Fibroblast of skin of left quadriceps (primary cell): ENCODE results near the gene MBD6.

Experiments
- DNase-seq, 2 experiments: peaks; one replicate each; pipeline ENCODE4 v3.0.0-alpha.2; 2013; ENCODE audit warnings: low read depth in 2 of 2

MBD6 gene

DNA sequence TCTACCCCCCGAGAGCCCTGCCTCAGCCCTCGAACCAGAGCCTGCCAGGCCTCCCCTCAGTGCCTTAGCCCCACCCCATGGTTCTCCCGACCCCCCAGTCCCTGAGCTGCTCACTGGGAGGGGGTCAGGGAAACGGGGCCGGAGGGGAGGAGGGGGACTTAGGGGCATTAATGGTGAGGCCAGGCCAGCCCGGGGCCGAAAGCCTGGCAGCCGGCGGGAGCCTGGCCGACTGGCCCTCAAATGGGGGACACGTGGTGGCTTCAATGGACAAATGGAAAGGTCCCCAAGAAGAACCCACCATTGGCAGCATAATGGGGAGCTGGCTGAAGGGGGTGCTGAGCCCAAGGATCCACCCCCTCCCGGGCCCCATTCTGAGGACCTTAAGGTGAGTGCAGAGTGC is 5.6 kb downstream of the MBD6 start:
- DNase-seq: no peak

DNA sequence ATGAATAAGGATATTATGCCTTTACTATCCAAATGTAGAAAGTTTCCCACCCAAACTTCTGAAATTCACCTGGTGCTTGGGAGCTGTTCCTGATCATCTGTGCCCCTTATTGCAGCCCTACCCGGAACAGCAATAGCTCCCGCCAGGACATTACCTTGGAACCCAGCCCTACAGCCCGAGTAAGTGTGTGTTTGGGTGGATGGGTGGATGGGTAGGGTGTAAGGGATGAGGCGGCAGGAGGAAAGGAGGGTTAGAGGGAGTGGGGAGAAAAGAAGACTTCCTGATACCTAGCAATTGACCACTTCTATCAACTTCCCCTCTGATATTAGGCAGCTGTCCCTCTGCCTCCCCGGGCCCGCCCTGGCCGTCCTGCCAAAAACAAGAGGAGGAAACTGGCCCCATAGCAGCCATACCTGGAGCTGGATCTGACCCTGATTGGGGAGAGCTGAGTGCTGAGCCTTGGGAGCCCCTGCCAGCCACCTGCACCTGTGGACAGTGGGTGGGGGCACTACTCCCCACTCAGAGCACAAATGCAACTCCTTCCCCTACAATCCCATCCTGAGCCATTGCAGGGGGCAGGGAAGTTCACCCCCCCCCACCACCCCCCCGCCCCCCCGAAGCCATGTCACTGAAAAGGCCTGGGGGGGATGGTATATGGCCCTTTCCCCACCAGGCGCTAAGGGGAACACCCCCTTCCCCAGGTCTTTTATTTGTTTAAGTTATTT is 6.4 kb downstream of the MBD6 start:
- DNase-seq: no peak

DNA sequence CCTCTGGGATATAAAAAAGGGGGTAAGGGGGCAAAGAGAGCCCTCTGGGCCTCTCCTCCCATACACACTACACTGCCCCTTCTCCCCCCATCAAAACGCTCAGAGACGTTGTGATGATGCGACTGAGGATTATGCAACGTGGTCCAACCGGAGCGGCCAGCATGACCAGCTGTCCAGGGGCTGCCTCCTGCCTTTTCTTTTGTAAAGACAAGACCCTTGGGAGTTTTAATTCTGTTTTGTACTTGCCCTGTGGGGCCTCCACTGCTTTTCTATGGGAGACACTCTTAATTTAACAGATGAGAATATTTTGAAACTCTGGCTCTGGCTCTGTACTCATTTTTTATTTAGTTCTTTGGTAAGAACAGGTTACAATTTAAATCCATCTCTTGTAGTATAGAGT is 7.2 kb downstream of the MBD6 start:
- DNase-seq: no peak

DNA sequence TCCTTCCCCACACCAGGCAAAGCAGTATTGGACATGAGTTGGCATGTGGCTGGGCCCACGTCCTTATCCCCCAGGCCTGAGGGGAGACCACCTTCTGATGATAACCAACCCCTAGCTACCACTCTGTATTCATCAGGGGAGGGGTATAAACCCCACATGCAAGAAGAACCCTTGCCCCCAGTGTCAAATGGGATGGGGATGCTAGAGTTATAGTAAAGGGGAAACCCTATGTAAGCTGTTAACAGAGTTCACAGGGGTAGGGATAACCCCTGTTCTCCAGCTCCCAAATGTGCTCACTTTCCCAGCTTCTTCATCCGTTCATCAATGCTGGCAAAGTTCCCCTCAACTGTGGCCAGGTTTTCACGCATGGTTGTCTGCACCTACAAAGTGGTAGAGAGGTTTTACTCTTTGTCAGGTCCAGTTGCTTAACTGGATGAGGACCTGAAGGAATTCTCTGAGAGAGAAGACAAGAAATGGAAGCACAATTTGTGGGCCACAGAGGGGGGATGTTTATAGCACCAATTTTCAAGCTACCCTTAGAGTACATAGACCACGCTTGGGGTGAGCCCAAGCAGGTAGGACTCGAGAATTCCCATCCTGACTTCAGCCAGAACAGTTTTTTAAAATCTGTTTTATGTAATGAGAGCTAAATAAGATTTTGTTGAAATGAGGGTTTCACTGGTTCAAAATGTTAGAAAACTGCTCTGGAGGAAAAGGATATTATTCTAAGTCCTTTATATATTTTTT is 7.9 kb downstream of the MBD6 start:
- DNase-seq: no peak

DNA sequence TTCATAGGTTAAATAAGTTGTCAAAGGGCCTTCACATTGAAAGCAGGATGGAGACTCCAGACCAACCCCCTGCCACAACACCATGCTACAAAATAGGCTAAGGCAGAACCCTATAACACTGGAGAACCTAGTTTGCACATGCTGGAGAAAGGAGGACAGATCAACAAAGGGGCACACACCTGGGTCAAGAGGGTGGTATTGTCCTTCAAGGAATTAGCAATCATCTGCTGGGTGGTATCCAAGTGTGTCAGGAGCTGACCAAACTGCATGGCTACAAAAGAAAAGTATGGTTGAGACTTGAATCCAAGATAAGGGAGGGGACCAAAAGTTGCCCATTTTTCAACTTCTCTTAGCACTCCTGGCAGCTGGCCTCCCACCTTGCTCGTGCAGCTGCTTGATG is 9.2 kb downstream of the MBD6 start:
- DNase-seq: no peak

DNA sequence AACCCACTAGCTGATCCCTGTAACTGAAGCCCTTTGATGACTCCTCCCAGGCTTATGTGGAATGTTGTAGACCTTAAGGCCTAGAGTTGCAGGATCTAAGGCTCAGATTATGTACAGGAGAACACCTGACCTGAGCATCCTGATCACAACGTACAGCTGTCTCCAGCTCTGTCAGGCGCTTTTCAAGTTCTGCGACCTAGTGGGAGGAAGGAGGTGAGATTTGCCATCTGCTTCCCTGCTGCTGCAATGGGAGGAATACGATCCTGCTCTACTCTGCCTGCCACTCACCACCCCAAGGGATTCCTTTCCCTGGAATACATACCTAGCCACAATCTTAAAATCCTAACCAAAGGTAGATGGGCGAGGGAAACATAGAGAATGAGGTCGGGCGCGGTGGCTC is 10.5 kb downstream of the MBD6 start:
- DNase-seq: no peak

DNA sequence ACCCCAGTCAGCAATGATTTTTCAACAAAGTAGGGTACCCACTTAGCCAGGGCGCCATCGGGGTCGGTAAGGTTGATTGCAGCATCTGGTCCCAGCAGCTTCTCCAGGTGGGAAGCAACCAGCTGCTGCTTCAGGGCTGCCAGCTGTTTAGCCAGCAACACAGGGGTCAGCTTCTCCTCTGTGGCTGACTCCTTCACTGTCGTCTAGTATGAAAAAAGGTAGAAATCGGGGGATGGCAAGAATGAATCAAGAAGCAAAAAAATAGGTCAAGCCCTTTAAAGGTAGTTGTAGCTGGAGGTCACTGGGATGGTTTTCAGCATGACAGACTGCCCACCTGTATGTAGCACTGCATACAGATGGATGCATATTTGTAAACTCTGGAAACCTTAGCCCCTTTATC is 11.6 kb downstream of the MBD6 start:
- DNase-seq: no peak

DNA sequence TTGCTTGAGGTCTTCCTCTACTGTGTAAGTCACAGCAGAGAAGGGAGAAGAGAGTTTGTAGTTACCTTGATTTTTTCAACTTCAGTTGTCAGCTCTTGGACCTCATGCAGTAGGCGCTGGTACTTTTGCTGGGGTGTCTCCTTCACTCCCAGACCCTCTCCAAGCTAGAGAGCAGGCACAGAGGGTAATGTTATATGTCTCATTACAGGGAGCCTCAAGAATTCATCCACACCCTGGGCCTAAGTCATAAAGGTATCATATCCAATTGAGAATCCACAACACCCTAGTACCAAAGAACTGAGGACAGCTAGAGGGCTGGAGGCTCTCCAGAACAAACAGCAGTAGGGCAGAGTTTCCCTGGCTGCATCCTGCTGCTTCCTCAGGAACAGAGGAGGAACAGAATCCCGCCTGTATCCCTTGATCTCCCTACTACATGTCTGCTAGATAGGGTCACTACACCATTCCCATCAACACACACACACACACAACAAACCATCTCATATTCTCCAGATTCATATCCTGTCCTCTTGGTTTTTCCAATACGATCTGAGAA is 12.4 kb downstream of the MBD6 start:
- DNase-seq: no peak

DNA sequence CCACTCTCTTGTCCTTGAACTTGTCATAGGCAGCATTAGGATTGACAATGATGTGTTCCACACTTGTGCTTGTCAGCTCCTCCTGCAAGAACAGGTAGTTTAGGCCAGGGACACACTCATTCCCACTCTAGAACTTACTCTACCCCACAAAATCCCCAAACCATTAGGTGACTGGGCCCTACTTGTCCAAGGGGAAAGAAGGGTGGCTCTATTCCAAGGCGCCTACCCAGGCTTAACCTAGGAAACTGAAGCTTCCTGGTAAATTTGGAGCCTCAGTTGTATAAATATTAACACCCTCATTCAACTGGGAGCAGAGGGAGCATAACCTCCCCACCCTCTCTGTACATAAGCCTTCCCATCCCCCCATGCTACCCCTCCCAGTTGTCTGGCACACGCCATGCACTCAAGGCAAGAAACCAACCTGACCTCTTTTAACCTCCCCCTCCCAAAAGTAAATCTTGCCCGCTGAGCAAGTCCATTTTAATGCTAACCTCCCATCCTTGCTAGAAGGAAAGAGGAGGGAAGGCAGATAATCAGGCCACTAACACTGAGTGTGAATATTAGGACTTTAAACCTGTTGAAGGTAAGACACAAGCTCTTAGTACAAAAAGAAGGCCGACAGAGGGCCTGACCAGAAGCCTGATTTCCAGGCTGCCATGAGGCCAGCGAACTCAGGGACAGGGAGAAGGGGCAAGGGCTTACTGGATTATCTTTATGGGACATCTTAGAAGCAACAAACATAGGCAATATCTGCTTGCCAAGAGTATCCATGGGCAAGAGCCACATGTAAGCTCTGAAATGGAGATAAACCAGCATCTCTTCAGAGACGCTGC is 13.4 kb downstream of the MBD6 start:
- no peak for DNase-seq

DNA sequence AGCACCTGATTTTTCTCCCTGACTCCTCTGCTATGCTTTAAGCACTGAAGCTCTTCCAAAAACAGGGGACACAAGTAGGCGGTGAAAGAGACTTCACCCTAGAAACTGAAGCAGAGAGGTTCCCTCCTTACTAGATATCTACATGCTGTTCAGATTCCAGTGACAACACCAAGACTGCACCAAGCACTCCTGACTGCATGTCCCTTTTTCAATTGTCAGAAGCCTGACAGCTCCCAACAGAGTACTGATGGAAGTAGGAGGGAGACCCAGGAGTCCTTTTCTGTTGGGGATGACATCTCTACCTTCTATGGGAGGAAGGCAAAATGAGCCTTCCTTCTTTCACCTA is 13.9 kb downstream of the MBD6 start:
- no peak for DNase-seq

DNA sequence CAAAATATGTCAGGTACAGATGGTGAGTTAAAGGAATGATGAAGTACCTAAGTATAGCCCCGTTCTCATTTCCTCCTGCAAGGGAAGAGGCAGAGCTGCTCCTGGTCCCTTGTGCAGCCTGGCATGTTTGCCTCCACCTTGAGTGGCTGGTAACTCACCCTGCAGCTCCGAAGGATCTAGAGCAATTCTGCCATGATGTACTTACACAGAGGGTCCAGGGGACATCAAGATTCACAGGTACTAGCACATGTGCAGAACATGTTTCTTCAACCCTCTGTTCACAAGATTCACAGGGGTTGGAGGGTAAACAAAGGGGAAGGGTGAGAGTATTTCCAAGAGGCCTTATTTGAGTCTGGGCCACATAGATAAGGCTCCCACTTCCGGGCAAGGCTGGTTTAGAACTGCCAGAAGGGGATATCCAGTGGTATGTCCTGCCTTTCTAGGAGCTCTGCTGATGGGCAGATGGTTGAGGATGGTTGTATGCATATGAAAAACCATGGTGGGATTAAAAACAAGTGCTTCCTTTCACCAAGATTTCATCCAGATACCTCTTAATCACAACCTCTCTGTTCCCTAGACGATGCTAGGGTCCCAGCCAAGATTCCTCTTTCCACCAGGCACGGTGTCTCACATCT is 16.6 kb downstream of the MBD6 start:
- no peak for DNase-seq

DNA sequence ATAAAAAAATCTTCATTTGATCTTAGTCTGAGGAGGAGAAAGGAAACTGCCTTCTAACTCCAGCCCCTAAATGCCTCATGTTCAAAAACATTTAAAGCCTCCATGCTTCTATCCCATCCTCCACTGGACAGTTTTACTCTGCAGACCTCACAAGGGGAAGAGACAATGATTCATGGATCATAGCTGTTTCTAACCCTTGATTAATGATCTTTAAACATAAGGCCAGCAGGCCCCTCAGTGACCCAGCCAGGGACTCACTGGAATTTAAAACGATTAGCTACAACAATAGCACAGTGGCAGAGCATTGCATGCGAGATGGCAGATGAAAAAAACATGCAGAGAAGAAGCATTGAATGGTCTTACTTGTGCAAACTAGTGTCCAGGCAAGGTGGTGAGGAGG is 18.4 kb downstream of the MBD6 start:
- DNase-seq: no peak

DNA sequence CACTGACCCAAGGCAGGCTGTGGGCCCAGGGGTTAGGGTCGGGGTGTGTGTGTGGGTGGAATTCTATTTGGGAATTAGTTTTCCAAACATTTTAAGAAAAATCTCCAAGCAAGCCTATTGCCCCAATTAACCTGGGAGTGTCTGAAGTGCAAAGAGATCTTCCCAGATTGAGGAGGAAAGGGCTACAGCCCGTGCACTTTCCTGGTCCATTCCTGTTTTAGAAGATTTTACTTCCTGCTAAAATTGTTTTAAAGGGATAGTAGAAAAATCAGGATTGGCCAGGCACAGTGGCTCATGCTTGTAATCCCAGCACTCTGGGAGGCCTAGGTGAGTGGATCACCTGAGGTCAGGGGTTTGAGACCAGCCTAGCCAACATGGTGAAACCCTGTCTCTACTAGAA is 19.1 kb downstream of the MBD6 start:
- DNase-seq: no peak

DNA sequence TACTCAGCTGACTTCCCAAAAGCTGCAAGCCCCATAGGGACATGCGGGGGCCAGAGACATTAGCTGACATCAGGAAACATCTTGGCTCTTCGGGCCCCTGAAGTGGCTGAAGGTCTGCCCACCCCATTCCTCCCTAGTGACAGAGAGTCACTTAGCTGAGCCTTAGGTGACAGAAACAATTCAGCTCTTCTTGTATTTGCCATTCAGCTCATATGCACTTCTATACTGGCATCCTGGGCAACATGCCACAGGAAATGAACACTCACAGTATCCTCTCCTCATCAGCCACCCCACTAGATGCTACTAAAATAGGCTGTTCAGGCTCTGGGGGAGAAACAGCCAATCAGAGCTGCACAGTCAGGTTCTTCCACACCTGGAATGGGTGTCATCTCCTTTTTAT is 21.0 kb downstream of the MBD6 start:
- no peak for DNase-seq

DNA sequence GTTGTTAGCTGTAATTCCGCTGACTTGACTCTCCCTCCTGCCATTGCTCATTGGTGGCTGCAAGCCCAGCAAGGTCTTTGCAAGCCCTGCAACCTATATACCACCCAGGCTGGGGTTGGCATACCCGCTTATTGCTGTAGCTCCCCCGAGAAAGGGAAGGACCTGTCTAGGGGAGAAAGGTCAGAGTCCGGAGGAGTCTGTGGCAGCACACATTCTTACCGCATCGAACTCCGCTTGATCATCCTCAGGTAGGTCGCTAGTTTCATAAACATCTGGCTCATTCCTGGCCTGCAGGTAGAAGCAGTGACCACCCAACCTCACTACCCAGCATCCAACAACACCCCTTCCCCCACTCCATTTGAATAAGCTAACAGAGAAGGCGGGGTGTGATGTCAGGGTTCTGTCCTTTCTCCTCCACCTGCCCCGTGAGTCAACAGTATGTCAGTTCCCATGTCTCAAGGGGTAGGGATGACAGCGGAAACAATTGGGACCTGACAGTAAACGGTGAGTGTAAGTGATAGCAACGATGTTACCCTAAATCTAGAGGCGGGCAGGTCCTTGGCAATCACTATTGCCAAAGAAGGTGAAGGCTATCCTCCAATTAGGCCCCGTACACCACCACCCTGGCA is 23.3 kb downstream of the MBD6 start:
- DNase-seq: no peak

DNA sequence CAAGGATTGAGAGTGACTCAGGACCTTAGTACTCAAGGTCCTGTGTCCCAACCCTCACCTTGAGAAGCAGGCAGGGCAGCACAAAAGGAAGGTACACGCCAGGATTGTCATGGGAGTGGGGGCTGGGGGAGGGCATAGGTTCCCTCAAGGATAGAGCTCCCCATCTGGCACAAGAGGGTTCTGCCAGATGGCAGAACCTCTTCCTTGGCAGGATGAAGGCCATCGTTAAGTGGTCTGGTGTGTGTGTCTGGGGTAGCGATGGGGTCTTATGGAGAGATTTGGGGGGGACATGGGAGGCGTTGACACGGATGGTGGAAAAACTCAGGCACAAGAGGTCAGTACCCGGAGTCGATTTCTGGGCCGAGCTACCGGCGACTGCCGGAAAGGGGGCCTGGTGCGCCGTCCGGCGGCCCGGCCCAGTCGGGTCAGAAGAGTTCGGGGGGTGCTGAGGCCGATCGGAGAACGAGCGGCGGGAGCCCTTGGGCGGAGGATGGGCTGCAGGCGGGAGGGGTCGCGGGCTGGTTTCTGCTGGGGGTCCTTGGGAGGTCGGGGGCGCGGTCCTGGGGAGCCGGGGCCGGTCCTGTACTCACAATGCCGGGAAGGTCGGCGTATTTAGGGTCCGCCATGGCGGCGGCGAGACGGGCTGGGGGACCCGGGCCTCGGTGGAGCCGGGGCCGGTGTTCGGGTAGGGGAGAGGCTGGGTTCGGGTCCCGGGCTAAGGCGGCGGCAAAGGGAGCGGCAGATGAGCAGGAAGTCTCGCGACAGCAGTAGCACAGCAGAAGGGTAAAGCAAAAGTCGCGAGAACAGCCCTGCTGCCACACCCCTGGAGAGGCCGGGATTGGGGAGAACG is 24.0 kb downstream of the MBD6 start, which contains the start of gene DCTN2:
Gene DCTN2, minus strand, starts transcription at position 755 of the 850 bp plus-strand sequence. Its CDS starts 129 bp downstream, at position 626.
- peak; percentile 94 for DNase-seq

DNA sequence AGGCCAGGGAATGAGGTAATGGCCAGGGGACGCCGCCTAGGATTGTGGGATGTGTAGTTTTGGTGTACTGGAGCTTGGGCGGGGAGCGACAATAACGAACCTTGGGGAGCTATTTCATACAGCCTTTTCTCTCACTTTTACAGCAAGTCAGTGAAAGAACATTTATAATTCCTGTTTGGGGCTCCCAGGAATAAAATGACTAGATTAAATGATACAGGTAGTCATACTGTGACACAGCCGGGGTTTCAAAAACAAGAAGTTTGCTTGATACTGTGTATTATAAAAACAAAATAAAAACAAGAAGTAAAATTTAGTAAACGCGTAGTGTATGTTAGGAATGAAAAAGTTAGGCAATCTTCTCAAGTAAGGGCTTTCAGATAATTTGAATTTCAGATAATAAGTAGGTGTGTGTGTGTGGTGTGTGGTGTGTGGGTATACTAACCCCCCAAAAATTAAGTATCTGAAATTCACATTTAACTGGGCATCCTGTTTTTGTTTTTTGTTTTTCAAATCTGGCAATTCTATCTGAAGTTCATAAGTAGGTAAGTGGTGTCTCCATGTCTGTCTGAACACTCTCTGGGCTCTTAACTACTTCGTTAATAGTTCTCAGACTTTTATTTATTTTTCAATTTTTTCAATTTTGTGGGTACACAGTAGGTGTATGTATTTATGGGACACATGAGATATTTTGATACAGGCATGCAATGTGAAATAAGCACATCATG is 24.8 kb downstream of the MBD6 start:
- no peak for DNase-seq

DNA sequence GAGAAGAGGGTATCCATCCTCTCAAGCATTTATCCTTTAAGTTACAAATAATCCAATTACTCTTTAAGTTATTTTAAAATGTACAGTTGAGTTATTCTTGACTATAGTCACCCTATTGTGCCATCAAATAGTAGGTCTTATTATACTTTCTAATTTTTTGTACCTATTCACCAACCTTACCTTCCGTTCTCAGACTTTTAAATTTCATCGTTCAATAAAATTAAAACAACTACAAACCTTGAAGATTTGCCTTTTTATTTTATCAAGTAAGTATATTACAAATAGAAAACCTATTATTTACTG is 25.3 kb downstream of the MBD6 start:
- no peak for DNase-seq

DNA sequence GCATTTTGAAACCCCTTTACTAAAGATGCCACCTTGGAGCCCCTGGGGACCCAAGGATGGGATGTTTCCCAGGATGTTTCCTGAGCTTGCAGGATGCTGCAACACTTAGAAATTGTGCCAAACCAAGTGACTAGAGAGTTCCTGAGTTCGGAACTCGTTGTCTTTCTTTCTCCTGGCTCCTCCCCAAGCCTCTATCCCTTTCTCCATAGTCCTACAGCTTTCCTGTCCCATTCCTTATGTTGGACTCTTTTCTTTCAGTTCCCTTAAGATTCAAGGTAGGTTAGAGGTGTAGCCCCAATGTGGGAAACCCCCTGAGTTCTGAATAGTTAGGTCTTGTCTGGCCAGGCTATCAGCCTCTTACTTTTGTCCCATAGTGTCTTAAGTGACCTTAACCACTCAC is 25.9 kb downstream of the MBD6 start:
- DNase-seq: no peak
